NCI-H146 (cell line): ENCODE data around the gene GALNT18.

Experiments used
- DNase-seq: peaks from one replicate; lab custom pipeline; 2025; lab: John Stamatoyannopoulos, UW

The GALNT18 gene

GRCh38 chr11:11237070-11237832 is 384.6 kb downstream of the GALNT18 start:
- no peak for DNase-seq

DNA sequence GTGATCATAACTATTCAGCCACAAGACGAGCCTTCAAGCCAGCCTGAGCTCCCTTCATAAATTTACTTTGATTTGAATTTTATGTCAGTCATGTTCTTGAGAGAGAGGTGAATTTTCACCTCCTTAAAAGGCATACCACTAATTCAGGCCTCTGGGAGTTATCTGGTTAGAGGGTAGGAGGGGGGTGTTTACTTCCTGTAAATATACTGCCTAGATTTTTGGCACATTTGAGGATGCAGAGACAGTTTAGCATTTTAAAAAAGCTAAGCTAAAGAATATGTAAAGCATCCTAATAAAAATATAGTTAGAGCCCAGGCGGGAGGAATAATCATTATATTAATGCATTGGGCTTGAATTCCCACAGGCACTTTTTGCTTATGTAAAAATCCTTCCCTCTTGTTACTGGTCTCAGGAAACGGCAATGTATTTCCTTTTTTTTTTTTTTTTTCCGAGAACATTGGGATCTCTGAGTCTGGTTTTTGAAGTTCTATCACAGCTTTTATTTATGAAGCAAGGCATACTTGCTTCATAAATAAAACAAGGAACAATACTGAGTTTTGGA is 385.2 kb downstream of the GALNT18 start:
- DNase-seq: no peak

- no peak for DNase-seq
These were observed 390.0 kb downstream of the GALNT18 start for GRCh38 chr11:11231763-11232162.

- peak; percentile 38 for DNase-seq
These were observed 390.8 kb downstream of the GALNT18 start for GRCh38 chr11:11230802-11231562.

GRCh38 chr11:11230087-11230486 is 391.7 kb downstream of the GALNT18 start:
- DNase-seq: no peak

GRCh38 chr11:11229647-11230046 is 392.2 kb downstream of the GALNT18 start:
- no peak for DNase-seq

- no peak for DNase-seq
These were observed 394.3 kb downstream of the GALNT18 start for GRCh38 chr11:11227296-11228085.
